HG03520 (cell line): ENCODE measurements around the gene NCCRP1.
"Not testable (repeated sequence)": the region's sequence is repeated elsewhere in the genome, so short reads cannot be mapped to it uniquely, and the experiment has no call there.

Experiments
- ATAC-seq: cut with Tn5 transposase; IDR thresholded peaks from one replicate; pipeline ENCODE4 v1.9.1; 2021; ENCODE audit warnings: mild to moderate bottlenecking, moderate library complexity; ENCODE audit not compliant: unreplicated experiment

Gene NCCRP1

DNA sequence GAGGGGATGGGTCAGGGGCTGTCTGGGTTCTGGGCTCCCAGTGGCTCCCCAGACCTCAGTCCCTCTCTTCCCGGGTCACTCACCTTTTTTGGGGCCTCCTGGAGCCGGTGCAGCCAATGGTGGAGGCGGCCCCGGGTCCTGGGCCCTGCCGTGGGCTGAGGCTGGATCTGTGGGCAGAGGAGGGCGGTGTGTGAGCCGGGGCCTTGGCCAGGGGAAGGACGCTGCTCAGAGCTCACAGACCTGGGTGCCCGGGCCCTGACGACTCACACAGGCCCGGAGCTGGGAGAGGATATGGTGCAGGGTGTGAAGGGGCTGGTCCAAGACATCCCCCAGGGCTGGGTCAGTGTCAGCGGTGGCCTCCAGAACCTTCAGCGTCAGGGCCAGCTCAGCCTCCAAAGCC is 47.0 kb downstream of the NCCRP1 start:
- not testable (repeated sequence) for ATAC-seq

GRCh38 chr19:39244410-39245100 is 47.8 kb downstream of the NCCRP1 start, which contains the start of gene IFNL3:
Gene IFNL3 (minus strand): TSS chr19:39245006. CDS start chr19:39244967, 39 bp downstream.
- not testable (repeated sequence) for ATAC-seq

DNA sequence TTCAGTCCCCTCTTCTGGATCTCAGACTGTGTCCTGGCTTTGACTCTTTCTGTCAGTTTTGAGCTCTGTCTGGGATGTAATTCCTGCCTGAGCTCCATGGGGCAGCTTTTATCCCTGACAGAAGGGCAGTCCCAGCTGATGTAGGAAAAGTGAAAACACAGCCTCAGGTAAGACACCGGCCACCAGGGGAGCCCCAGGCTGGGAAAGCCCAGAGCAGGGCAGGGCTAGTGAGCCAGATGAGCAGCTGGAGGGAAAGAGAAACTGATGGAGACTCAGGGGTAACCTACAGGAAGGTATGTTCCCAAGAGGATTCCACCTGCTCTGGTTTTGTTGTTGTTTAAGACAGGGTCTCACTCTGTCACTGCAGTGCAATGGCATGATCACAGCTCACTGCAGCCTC is 48.4 kb downstream of the NCCRP1 start:
- ATAC-seq = not testable (repeated sequence)

- ATAC-seq = no peak
These were observed 50.3 kb downstream of the NCCRP1 start for GRCh38 chr19:39246951-39247669.

DNA sequence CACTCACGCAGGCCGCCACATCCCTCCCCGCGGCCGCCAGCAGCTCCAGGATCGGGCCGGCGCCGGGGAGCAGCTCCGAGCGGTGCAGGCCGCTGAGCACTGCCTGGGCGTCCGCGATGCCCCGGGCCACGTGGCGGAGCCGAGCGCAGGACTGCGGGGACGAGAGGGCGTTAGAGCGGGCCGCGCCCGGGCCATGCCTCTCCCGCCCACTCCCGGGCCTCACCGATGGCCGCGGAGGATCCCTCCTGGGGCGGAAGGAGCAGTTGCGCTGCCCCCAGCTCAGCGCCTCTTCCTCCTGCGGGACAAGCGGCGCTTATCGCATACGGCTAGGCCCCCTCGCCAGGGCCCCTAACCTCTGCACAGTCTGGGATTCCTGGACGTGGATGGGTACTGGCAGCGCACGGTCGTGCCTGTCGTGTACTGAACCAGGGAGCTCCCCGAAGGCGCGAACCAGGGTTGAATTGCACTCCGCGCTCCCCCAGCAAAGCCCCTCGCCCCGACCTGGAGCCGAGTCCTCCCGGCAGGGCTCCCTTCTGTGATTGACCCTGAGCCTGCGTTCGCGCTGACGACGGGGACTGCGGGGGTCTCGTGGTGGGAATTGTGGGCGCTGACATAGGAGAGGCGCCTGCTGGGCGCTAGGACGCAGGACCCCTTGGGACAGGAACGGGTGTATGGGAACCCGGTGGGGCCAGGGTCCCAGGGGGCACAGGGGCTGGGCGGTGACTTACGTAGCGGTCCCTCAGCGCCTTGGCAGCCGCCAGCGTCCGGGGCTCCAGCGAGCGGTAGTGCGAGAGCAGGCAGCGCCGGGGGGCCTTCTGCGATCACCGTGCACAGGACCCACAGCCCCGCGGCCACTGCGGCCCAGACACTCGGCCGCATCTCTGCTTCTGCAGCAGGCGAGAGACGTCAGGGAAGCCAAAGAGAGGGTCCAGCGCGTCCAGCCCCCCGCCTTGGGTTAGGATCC is 51.2 kb downstream of the NCCRP1 start:
- no peak for ATAC-seq

- no peak for ATAC-seq
These were observed 52.0 kb downstream of the NCCRP1 start, which contains the start of gene IFNL4 for GRCh38 chr19:39248806-39249205. Gene IFNL4 (minus strand): TSS chr19:39248856.

GRCh38 chr19:39251081-39251480 is 54.3 kb downstream of the NCCRP1 start:
- ATAC-seq = no peak
